Measurements from ENCODE around the gene TRIP6.
"Not testable (repeated sequence)": the region's sequence is repeated elsewhere in the genome, so short reads cannot be mapped to it uniquely, and the experiment has no call there.

Gene TRIP6

GRCh38 chr7:100891568-100892247, 24.5 kb downstream of the TRIP6 start:
- no peak for DNase-seq

GRCh38 chr7:100892364-100893317, 25.5 kb downstream of the TRIP6 start:
- DNase-seq = no peak

DNA sequence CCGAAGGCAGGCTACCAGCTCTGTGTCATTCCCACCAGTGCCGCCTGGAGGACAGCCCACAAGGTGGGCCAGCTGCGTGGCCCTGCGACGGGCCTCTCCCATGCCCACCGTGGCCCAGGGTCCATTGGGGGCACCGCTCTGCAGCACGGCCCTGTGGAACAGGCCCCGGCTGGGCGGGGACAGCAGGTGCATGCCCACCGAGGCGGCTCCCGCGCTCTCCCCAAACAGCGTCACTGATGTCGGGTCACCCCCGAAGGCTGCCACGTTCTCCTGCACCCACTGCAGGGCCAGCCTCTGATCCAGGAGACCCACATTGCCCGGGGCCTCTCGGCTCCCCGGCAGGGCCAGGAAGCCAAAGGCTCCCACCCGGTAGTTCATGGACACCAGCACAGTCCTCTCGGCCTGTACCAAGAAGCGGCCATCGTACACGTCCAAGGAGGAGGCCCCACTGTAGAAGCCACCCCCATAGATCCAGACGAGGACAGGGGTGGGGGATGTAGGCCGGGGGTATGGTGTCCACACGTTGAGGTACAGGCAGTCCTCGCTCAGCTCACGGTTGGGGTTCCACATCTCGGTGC, 26.2 kb downstream of the TRIP6 start:
- no peak for DNase-seq

DNA sequence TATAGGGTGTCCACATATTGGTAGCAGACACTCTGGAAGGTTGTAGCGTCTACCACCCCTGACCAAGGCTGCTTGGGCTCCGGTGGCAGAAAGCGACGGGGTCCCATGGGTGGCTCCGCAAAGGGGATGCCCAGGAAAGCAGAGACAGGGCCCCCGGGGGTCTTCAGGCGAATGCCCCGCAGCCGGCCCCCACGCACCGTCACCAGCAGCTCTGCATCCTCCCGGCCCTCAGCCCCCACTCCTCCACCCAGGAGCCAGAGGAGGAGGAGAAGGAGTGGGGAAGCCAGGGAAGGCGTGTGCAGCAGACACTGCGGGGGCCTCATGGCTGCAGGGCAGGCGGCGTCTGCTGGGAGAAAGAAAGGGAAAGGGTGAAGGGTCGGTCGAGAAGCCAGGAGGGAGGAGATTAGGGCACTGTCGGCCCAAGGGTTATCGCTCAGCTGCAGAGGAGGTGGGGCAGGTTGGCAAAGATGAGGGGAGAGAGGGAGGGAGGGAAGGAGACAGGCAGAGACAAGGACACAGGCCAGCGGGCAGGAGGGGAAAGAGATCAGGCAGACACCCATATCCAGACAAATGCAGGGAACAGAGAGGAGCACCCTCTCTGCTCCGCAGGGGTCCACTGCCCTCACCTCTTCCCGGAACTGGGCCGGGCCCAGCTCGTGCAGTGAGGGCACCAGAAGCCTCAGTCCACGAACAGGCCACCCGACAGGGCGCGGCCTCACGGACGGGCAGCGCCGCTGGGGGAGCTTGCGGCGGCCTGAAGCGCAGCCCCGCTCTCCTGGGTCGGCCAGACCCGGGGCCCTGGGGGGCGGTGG, 26.9 kb downstream of the TRIP6 start:
- no peak for DNase-seq

DNA sequence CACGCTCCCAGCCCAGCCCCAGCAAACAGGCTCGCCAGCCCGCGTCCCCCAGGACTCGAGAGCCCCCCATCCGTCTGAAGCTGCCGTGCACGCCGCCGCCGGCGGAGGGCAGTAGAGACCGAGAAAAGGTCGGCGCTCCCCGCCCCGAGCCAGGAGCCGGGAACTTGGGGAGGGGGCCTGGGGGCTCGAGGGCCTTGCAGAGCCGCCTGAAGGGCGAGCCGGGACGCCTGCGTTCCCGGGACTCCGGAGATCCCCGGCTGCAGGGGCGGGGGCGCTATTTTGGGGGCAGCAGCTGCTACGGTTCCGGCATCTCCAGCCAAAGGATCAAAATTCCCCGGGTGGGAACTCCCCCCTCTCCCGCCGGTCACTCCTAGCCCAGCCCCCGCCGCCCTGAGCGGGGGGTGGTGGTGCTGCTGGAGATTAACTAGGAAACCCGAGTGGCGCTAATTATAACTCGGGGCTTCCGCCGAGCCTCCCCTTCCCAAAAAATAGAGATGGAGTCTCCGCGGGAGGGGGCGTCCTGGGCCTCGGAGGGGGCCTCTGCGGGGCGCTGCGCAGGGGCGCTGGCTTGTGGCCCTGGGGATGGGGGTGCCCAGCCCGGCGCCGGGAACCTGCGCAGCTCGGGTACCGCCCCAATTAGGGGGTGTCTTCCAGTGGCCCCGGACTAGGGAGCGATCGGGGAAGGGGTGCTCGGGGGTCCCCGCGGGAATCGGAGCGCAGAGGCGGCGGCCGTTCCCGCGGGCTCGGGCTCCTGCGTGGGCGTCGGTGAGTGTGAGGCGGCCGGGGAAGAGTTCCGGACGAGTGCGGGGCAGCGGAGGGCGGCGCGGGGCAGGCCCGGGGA, 27.9 kb downstream of the TRIP6 start:
- DNase-seq = peak in 1 of 2 donors; percentile 24

DNA sequence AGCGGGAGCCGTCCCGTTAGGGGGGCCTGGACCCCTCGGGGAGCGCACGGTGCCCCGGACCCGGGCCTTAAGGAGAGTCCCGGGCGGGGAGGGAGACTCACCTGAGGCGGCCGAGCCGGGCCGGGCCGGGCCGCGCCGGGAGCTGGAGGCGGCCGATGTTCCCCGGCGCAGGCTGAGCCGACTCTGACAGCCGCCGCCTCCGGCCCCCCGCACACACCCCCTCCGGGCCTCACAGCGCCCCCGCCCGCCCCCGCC, 28.4 kb downstream of the TRIP6 start, which contains the start of gene ACHE:
ACHE (minus strand) TSS at position 188 of the 255 bp plus-strand sequence. CDS start 1,656 bp downstream, outside the sequence.
- DNase-seq = no peak

GRCh38 chr7:100895956-100896731, 29.0 kb downstream of the TRIP6 start:
- DNase-seq = peak in 1 of 2 donors; percentile 21

- DNase-seq = peak in 1 of 2 donors; percentile 31
Observed at GRCh38 chr7:100896732-100897608, 29.8 kb downstream of the TRIP6 start.

DNA sequence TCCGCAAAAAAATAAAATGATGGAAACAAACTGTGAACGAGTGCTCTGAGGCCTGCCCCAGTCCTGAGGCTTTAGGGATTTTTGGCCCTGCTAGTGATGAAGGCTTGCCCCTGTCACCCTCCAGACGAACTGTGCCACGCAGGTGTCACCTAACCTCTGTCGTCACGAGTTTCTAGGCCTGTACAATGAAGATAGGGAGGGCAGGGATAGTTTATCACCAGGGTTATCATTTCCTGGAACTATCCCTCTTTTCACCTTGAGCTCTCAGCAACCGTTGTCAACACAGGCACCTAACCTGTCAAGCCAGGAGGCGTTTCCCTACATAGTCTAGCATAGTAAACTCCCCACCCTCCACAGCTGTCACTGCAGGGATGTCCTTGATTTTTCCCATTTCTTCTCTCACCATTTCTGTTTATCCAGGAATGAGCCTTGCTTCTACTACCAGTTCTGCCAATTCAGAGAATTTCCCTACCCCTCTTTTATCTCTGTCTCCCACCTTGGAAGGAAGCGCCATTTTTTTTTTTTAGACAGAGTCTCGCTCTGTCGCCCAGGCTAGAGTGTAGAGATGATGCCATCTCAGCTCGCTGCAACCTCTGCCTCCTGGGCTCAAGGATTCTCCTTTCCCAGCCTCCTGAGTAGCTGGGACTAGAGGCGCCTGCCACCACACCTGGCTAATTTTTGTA, 30.7 kb downstream of the TRIP6 start:
- DNase-seq = no peak

- DNase-seq = no peak
Observed at GRCh38 chr7:100899432-100899831, 32.2 kb downstream of the TRIP6 start.

DNA sequence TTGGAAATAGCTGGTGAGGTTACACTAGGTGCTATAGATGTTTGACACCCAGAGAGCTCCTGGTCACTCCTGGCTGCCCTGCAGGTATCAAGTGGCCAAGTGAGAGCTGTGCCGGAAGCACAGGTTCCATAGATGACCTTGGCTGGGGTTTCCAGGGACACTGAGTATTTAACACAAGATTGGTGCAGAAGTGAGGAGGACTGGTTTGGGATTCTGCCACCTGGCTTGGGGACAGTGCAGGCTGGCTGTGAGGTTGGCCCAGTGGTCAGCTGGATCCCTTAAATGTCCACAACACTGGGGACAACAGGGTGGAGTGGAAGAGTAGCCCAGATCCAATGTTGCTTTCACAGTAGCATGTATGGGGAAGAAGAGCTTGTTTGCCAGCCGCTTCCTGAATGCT, 33.8 kb downstream of the TRIP6 start:
- DNase-seq = no peak

DNA sequence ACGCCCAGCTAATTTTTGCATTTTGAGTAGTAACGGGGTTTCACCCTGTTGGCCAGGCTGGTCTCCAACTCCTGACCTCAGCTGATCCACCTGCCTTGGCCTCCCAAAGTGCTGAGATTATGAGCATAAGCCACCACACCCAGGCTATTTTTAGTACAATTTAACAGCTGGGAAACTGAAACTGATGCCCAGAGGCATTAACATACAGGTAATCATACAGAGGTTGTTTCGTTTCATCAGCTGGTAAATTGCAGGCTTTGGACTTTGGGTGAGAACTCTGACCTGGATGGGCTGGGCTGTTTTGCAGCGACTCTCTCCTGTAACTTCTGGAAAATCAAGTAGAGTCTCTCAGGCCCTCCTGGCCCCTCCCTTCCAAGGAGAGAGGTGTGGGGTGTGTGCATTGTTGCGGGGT, 34.7 kb downstream of the TRIP6 start:
- no peak for DNase-seq

DNA sequence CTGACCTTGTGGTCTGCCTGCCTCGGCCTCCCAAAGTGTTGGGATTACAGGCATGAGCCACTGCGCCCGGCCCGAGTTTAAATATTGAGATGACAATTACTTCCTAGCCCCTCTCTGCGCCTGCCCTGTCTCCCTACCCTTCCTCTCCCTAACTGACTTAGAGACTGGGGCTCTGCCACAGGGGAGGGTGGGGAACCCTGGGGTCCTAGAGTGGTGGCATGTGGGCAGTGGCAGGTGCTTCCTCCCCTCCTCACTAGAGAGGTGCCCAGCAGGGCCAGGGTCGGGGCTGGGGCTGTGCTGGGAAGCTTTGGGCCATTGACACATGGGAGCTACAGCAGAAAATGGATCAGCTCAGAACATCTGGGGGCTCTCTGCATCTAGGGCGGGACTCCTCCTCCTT, 35.5 kb downstream of the TRIP6 start:
- DNase-seq = no peak

DNA sequence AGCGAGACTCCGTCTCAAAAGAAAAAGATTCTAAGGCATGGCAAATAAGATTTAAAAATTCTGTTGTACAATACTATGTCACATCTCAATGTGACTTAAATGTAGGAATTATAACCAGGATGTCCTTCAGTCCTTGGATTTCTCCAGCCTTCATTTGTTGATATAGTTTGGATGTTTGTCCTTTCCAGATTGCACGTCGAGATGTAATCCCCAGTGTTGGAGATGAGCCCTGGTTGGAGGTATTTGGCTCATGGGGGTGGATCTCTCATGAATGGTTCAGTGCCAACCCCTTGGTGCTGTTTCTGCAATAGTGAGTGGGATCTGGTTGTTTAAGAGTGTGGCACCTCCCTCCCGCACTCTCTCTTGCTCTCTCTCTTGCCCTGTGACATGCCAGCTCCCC, 41.3 kb downstream of the TRIP6 start:
- no peak for DNase-seq

GRCh38 chr7:100910443-100910842, 43.3 kb downstream of the TRIP6 start:
- peak in 1 of 2 donors; percentile 8 for DNase-seq

GRCh38 chr7:100911484-100911883, 44.3 kb downstream of the TRIP6 start:
- DNase-seq = no peak

DNA sequence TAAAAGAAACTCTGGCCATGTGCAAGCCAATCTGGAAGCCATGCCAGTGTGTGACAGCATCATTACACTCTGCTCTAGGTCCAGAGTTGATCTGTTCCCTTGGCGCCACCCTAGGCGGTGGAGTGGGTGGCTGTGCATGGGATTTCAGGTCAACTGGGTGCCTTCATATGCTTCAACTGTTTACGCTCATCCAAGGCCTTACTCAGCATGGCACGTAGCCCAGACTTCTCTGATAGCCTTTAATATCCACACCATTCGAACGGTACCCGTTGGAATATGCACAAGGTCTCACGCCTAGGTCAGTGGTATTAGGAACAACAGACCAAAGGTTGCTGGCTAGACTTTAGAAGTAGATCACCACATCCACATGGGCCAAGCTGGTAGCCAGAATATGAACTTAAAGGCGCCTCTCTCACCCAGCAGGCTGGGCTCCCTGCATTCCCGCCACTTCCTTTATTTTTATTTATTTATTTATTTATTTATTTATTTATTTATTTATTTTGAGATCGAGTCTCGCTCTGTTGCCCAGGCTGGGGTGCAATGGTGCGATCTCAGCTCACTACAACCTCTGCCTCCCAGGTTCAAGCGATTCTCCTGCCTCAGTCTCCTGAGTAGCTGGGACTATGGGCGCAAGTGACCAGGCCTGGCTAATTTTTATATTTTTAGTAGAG, 47.2 kb downstream of the TRIP6 start:
- no peak for DNase-seq

GRCh38 chr7:100914879-100915447, 47.8 kb downstream of the TRIP6 start:
- DNase-seq = no peak

DNA sequence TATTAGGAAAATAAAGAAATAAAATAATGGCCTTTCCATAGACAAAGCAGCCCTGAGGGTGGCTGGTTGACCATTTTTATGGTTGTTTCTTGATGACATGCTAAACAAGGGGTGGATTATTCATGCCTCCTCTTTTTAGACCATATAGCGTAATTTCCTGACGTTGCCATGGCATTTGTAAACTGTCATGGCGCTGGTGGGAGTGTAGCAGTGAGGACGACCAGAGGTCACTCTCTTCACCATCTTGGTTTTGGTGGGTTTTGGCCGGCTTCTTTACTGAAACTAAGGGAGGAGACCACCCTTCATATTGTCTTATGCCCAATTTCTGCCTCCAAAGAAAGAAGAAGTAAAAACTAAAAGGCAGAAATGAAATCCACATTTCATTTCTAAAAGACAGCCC, 52.1 kb downstream of the TRIP6 start:
- not testable (repeated sequence) for DNase-seq
